Liver (tissue), 9 donors: Measurements from ENCODE around the gene NKIRAS1. TPM values are rescaled to one million over a fixed set of nuclear protein-coding genes. Genes with fewer than 3 reads are reported as not detected.

ENCODE experiments used
- DNase-seq: peaks from one replicate; pipeline ENCODE4 v3.0.0-alpha.2; 2017; ENCODE audit warnings: low spot score
- H3K27ac ChIP-seq, 2 donors: one replicate each; pipeline ENCODE4 v1.7.0; 2013; ENCODE audit warnings: inconsistent platforms in 2 of 2, low read length in 2 of 2, control low read depth in 1 of 2, low read depth in 1 of 2, mild to moderate bottlenecking in 1 of 2
- H3K27me3 ChIP-seq, 4 donors: one replicate each; pipeline versions ENCODE4 v1.6.1 to v1.7.0; 2013; ENCODE audit warnings: low read length in 3 of 4, inconsistent platforms in 1 of 4, mild to moderate bottlenecking in 1 of 4, moderate library complexity in 1 of 4; ENCODE audit not compliant: control insufficient read depth in 4 of 4, insufficient read depth in 4 of 4
- H3K36me3 ChIP-seq, 4 donors: one replicate each; pipeline versions ENCODE4 v1.6.1 to v1.7.0; 2013; ENCODE audit warnings: low read length in 3 of 4, mild to moderate bottlenecking in 3 of 4, low read depth in 1 of 4, moderate library complexity in 1 of 4; ENCODE audit not compliant: control insufficient read depth in 4 of 4, insufficient read depth in 3 of 4
- H3K4me1 ChIP-seq, 4 donors: one replicate each; pipeline versions ENCODE4 v1.6.1 to v1.7.0; 2013; ENCODE audit warnings: low read length in 3 of 4, mild to moderate bottlenecking in 3 of 4, moderate library complexity in 1 of 4; ENCODE audit not compliant: control insufficient read depth in 4 of 4, insufficient read depth in 4 of 4
- H3K4me3 ChIP-seq, 3 donors: one replicate each; pipeline versions ENCODE4 v1.6.1 to v1.7.0; 2013; ENCODE audit warnings: low read length in 3 of 3, control low read depth in 1 of 3, low read depth in 1 of 3, mild to moderate bottlenecking in 1 of 3
- H3K9ac ChIP-seq, 2 donors: one replicate each; pipeline ENCODE4 v1.7.0; 2013; ENCODE audit warnings: low read length in 2 of 2, mild to moderate bottlenecking in 2 of 2, moderate library complexity in 2 of 2, control low read depth in 1 of 2, low read depth in 1 of 2
- H3K9me3 ChIP-seq, 4 donors: one replicate each; pipeline versions ENCODE4 v1.6.1 to v1.7.0; 2013; ENCODE audit warnings: low read length in 3 of 4; ENCODE audit not compliant: control insufficient read depth in 4 of 4
- CTCF ChIP-seq: fragments of 150-350 bp; IDR thresholded peaks from 2 replicates; pipeline ENCODE4 v1.5.1; 2017; ENCODE audit warnings: improper control_type of control experiment, low read depth, low read length; ENCODE audit not compliant: missing input control
- EGR1 ChIP-seq, 2 donors: IDR thresholded peaks; 2 replicates each; pipeline ENCODE4 v1.6.1; 2016 to 2018; ENCODE audit warnings: antibody characterized with exemption in 2 of 2, low read depth in 2 of 2
- FOXA1 ChIP-seq: IDR thresholded peaks from 2 replicates; pipeline ENCODE4 v1.6.1; 2016; ENCODE audit warnings: antibody characterized with exemption
- FOXA2 ChIP-seq: IDR thresholded peaks from 2 replicates; pipeline ENCODE4 v1.6.1; 2016; ENCODE audit warnings: antibody characterized with exemption
- GABPA ChIP-seq, 2 donors: IDR thresholded peaks in 1 of 2; conservative IDR thresholded peaks in 1 of 2; 2 replicates each; pipeline ENCODE4 v1.6.1; 2016; ENCODE audit warnings: antibody characterized with exemption in 2 of 2, mild to moderate bottlenecking in 1 of 2, moderate library complexity in 1 of 2
- HNF4A ChIP-seq, 2 donors: conservative IDR thresholded peaks; 2 replicates each; pipeline ENCODE4 v1.6.1; 2016; ENCODE audit warnings: antibody characterized with exemption in 2 of 2, mild to moderate bottlenecking in 2 of 2
- HNF4G ChIP-seq: IDR thresholded peaks from 2 replicates; pipeline ENCODE4 v1.6.1; 2016; ENCODE audit warnings: antibody characterized with exemption
- JUND ChIP-seq, 2 donors: IDR thresholded peaks; 2 replicates each; pipeline ENCODE4 v1.6.1; 2016; ENCODE audit warnings: antibody characterized with exemption in 2 of 2
- MAX ChIP-seq: IDR thresholded peaks from 2 replicates; pipeline ENCODE4 v1.6.1; 2016; ENCODE audit warnings: antibody characterized with exemption
- NR2F2 ChIP-seq: IDR thresholded peaks from 2 replicates; pipeline ENCODE4 v1.6.1; 2016; ENCODE audit warnings: antibody characterized with exemption
- RAD21 ChIP-seq, 2 donors: IDR thresholded peaks; 2 replicates each; pipeline ENCODE4 v1.6.1; 2016; ENCODE audit warnings: antibody characterized with exemption in 2 of 2, mild to moderate bottlenecking in 2 of 2
- RXRA ChIP-seq, 2 donors: IDR thresholded peaks; 2 replicates each; pipeline ENCODE4 v1.6.1; 2017 to 2018; ENCODE audit warnings: antibody characterized with exemption in 2 of 2, mild to moderate bottlenecking in 1 of 2
- SP1 ChIP-seq: IDR thresholded peaks from 2 replicates; pipeline ENCODE4 v1.6.1; 2018; ENCODE audit warnings: antibody characterized with exemption, mild to moderate bottlenecking
- TAF1 ChIP-seq: conservative IDR thresholded peaks from 2 replicates; pipeline ENCODE4 v1.6.1; 2016; ENCODE audit warnings: antibody characterized with exemption, mild to moderate bottlenecking
- YY1 ChIP-seq: IDR thresholded peaks from 2 replicates; pipeline ENCODE4 v1.6.1; 2016; ENCODE audit warnings: antibody characterized with exemption, mild to moderate bottlenecking
- ZBTB33 ChIP-seq: IDR thresholded peaks from 2 replicates; pipeline ENCODE4 v1.6.1; 2016; ENCODE audit warnings: antibody characterized with exemption
- polyA plus RNA-seq, 2 donors: library from polyadenylated mRNA; stranded (reverse) in 1 of 2; unstranded in 1 of 2; fragments of 200-250 nt in 1 of 2; fragments of >200 nt in 1 of 2; fragmentation: Nextera tagmentation in 1 of 2; extraction: Ambion mirVana in 1 of 2; gene quantifications; one replicate each; pipeline versions ENCODE4 v1.2.1 to v1.2.3, GENCODE V29; 2013 to 2015
- total RNA-seq, 2 donors: library from RNA; depleted of rRNA; stranded (reverse); fragments of >200 nt; gene quantifications; one replicate each; pipeline ENCODE4 v1.2.3, GENCODE V29; 2014
- TF ChIP-seq, protein P1 (sequence below): IDR thresholded peaks from 2 replicates; pipeline ENCODE4 v1.6.1; 2016; ENCODE audit warnings: antibody characterized with exemption
- TF ChIP-seq, protein P2 (sequence below): IDR thresholded peaks from 2 replicates; pipeline ENCODE4 v1.6.1; 2016; ENCODE audit warnings: antibody characterized with exemption, mild to moderate bottlenecking
- donor health status: healthy.
- donor health status: healthy.
- donor health status: healthy.
- donor health status: healthy.
- donor health status: healthy.

Gene NKIRAS1
- total and polyA plus RNA-seq, 4 donors, result 4.6 to 12.6 (median 8.4) TPM

DNA sequence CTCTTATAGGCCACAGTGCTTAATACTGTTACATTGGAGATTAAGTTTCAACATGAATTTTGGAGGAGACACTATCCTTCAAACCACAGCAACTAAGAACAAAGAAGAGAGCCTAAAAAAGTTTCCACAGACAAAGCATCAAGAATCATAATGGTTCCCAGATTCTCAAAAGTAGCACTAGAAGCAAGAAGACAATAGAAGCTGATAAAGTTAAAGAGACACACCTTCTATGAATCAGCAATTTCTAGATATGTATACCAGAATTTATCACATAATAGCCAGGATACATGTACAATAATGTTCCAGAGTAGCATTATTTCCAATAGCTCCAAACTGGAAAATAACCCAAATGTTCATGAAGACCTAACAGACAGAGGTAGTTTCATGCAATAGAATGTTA is 12.2 kb downstream of the NKIRAS1 start:
- H3K27ac ChIP-seq, result no peak overlapping the region
- no peaks in the 10 kb centered on the region for H3K9me3 ChIP-seq
- H3K27me3 ChIP-seq, result no peaks in the 10 kb centered on the region
- no peaks in the 10 kb centered on the region for H3K4me1 ChIP-seq
- TF ChIP-seq CTCF, result no peak
- no peak for TF ChIP-seq FOXA1
- TF ChIP-seq SP1, result no peak
- no peak for TF ChIP-seq MAX
- TF ChIP-seq EGR1 (IDR thresholded peaks at IDR 0.05; ENCODE audit: low read depth in 2 of 2), result no peak
- no peak for TF ChIP-seq GABPA (IDR thresholded peaks at IDR 0.05 in 1 of 2, conservative IDR thresholded peaks at IDR 0.05 in 1 of 2)
- no peak for TF ChIP-seq NR2F2
- TF ChIP-seq FOXA2, result no peak
- TF ChIP-seq, protein P1, sequence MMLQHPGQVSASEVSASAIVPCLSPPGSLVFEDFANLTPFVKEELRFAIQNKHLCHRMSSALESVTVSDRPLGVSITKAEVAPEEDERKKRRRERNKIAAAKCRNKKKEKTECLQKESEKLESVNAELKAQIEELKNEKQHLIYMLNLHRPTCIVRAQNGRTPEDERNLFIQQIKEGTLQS, result no peak
- TF ChIP-seq, protein P2, sequence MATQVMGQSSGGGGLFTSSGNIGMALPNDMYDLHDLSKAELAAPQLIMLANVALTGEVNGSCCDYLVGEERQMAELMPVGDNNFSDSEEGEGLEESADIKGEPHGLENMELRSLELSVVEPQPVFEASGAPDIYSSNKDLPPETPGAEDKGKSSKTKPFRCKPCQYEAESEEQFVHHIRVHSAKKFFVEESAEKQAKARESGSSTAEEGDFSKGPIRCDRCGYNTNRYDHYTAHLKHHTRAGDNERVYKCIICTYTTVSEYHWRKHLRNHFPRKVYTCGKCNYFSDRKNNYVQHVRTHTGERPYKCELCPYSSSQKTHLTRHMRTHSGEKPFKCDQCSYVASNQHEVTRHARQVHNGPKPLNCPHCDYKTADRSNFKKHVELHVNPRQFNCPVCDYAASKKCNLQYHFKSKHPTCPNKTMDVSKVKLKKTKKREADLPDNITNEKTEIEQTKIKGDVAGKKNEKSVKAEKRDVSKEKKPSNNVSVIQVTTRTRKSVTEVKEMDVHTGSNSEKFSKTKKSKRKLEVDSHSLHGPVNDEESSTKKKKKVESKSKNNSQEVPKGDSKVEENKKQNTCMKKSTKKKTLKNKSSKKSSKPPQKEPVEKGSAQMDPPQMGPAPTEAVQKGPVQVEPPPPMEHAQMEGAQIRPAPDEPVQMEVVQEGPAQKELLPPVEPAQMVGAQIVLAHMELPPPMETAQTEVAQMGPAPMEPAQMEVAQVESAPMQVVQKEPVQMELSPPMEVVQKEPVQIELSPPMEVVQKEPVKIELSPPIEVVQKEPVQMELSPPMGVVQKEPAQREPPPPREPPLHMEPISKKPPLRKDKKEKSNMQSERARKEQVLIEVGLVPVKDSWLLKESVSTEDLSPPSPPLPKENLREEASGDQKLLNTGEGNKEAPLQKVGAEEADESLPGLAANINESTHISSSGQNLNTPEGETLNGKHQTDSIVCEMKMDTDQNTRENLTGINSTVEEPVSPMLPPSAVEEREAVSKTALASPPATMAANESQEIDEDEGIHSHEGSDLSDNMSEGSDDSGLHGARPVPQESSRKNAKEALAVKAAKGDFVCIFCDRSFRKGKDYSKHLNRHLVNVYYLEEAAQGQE, result no peak
- TF ChIP-seq YY1, result no peak
- TF ChIP-seq RXRA (IDR thresholded peaks at IDR 0.05), result no peak
- no peak for TF ChIP-seq HNF4G
- TF ChIP-seq TAF1, result no peak
- TF ChIP-seq RAD21 (IDR thresholded peaks at IDR 0.05), result no peak
- TF ChIP-seq HNF4A (conservative IDR thresholded peaks at IDR 0.05), result no peak
- no peak for TF ChIP-seq JUND (IDR thresholded peaks at IDR 0.05)
- TF ChIP-seq ZBTB33, result no peak
- H3K36me3 ChIP-seq, result peaks cover 2 to 20% (median 13%) of the 10 kb centered on the region in 4 donors
- no peak overlapping the region for H3K4me3 ChIP-seq
- DNase-seq, result no peak
- no peak overlapping the region for H3K9ac ChIP-seq
